Cardiac atrium fibroblast (primary cell): Measurements from ENCODE around the gene SCAMP1. TPM values are rescaled to one million over a fixed set of nuclear protein-coding genes. Genes with fewer than 3 reads are reported as not detected.

ENCODE experiments used
- total RNA-seq: library from RNA; depleted of rRNA; stranded (reverse); fragments of >200 nt; gene quantifications from 2 replicates; pipeline ENCODE4 v1.2.3, GENCODE V29; 2015

The SCAMP1 gene
- total RNA-seq: 38.4 and 46.8 TPM in 2 replicates

GRCh38 chr5:78359831-78360673 lies at the start of gene SCAMP1:
Gene SCAMP1, plus strand, starts transcription at chr5:78360617. Its CDS starts 55 bp downstream, at chr5:78360672.

Other genes starting within 250 kb of the SCAMP1 start
- 49.2 and 53.6 TPM in 2 replicates for gene AP3B1, start 65.9 kb upstream of the SCAMP1 start, total RNA-seq